MM.1S (cell line): ENCODE measurements around the gene DHRS11.

ENCODE experiments used
- DNase-seq: peaks from one replicate; pipeline ENCODE4 v3.0.0-alpha.2; 2015
- H2AFZ ChIP-seq: fragments of 300-600 bp; sonication (generic); 2 replicates; pipeline ENCODE4 v1.6.0; 2016; ENCODE audit warnings: antibody characterized with exemption, low read length
- H3F3A ChIP-seq: fragments of 300-600 bp; sonication (generic); 2 replicates; pipeline ENCODE4 v1.6.1; 2016; ENCODE audit warnings: mild to moderate bottlenecking, antibody characterized with exemption, low read length, moderate library complexity, mixed read lengths; ENCODE audit not compliant: insufficient read depth
- H3K27ac ChIP-seq: fragments of 300-600 bp; sonication (generic); 2 replicates; pipeline ENCODE4 v1.5.1; 2016; ENCODE audit warnings: mild to moderate bottlenecking, low read length
- H3K27me3 ChIP-seq: fragments of 300-600 bp; sonication (generic); replicated peaks from 2 replicates; pipeline ENCODE4 v1.6.0; 2016; ENCODE audit warnings: low read length; ENCODE audit not compliant: insufficient read depth
- H3K36me3 ChIP-seq: fragments of 300-600 bp; sonication (generic); replicated peaks from 2 replicates; pipeline ENCODE4 v1.6.1; 2016; ENCODE audit warnings: mild to moderate bottlenecking, low read length, mixed read lengths; ENCODE audit not compliant: insufficient read depth
- H3K4me1 ChIP-seq: fragments of 300-600 bp; sonication (generic); 2 replicates; pipeline ENCODE4 v1.6.1; 2016; ENCODE audit warnings: low read length, mixed read lengths
- H3K4me2 ChIP-seq: fragments of 300-600 bp; sonication (generic); 2 replicates; pipeline ENCODE4 v1.6.0; 2016; ENCODE audit warnings: low read depth, low read length
- H3K4me3 ChIP-seq: fragments of 300-600 bp; sonication (generic); 2 replicates; pipeline ENCODE4 v1.5.1; 2016; ENCODE audit warnings: low read length, mixed read lengths
- H3K79me2 ChIP-seq: fragments of 300-600 bp; sonication (generic); 2 replicates; pipeline ENCODE4 v1.6.1; 2016; ENCODE audit warnings: mixed run types, low read length, mixed read lengths
- H3K9ac ChIP-seq: fragments of 300-600 bp; sonication (generic); 2 replicates; pipeline ENCODE4 v1.6.1; 2016; ENCODE audit warnings: low read length, mixed read lengths
- H3K9me2 ChIP-seq: fragments of 300-600 bp; sonication (generic); replicated peaks from 2 replicates; pipeline ENCODE4 v1.6.1; 2016; ENCODE audit warnings: mild to moderate bottlenecking, low read length, mixed read lengths; ENCODE audit not compliant: insufficient read depth
- H3K9me3 ChIP-seq: fragments of 300-600 bp; sonication (generic); replicated peaks from 2 replicates; pipeline ENCODE4 v1.6.1; 2016; ENCODE audit warnings: mild to moderate bottlenecking, low read length, mixed read lengths; ENCODE audit not compliant: insufficient read depth
- H4K20me1 ChIP-seq: fragments of 300-600 bp; sonication (generic); 2 replicates; pipeline ENCODE4 v1.6.1; 2016; ENCODE audit warnings: mild to moderate bottlenecking, low read length, moderate library complexity, mixed read lengths; ENCODE audit not compliant: insufficient read depth
- EZH2 ChIP-seq: fragments of 300-600 bp; sonication (generic); optimal IDR thresholded peaks from 2 replicates; pipeline ENCODE3; 2017; ENCODE audit warnings: low read depth, mild to moderate bottlenecking, antibody characterized with exemption, low read length, mixed read lengths
- EZH2phosphoT487 ChIP-seq: fragments of 300-600 bp; sonication (generic); IDR thresholded peaks from 2 replicates; pipeline ENCODE4 v1.6.1; 2018; ENCODE audit warnings: antibody characterized with exemption, low read length
- TF ChIP-seq, protein P1 (sequence below): fragments of 300-600 bp; sonication (generic); IDR thresholded peaks from 2 replicates; pipeline ENCODE4 v1.5.1; 2016; ENCODE audit warnings: antibody characterized with exemption, low read length, mixed read lengths

The DHRS11 gene

DNA sequence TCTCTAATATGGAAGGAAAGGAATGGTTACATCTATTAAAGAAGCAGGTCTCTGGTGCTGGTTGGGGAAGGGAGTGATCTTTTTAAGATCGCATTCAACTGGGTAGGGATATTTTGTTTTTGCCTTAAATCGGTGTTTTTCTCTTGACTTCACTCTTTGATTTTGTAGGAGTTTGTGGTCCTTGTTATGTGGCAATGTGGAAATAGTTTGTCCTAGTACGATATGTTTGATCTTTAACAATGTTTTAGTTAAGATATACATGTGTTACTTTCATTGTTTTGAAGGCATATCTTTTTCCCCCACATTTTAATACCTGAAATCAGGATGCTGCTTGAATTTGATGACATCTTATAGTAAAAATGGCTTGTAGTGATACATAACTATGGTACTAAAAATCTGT lies 38.2 kb upstream of the DHRS11 start:
- no peaks in the 10 kb centered on the region for H3K9me3 ChIP-seq
- DNase-seq = no peak
- no peak for TF ChIP-seq EZH2phosphoT487
- TF ChIP-seq, protein P1, sequence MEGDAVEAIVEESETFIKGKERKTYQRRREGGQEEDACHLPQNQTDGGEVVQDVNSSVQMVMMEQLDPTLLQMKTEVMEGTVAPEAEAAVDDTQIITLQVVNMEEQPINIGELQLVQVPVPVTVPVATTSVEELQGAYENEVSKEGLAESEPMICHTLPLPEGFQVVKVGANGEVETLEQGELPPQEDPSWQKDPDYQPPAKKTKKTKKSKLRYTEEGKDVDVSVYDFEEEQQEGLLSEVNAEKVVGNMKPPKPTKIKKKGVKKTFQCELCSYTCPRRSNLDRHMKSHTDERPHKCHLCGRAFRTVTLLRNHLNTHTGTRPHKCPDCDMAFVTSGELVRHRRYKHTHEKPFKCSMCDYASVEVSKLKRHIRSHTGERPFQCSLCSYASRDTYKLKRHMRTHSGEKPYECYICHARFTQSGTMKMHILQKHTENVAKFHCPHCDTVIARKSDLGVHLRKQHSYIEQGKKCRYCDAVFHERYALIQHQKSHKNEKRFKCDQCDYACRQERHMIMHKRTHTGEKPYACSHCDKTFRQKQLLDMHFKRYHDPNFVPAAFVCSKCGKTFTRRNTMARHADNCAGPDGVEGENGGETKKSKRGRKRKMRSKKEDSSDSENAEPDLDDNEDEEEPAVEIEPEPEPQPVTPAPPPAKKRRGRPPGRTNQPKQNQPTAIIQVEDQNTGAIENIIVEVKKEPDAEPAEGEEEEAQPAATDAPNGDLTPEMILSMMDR = no peak
- no peak for TF ChIP-seq EZH2
- no peaks in the 10 kb centered on the region for H3K9me2 ChIP-seq
- no peak overlapping the region for H3K27ac ChIP-seq
- peaks cover 14% of the 10 kb centered on the region for H3K36me3 ChIP-seq
- no peak overlapping the region for H3K9ac ChIP-seq
- H3F3A ChIP-seq = peaks cover 2% of the 10 kb centered on the region
- H3K4me3 ChIP-seq = no peak overlapping the region
- H4K20me1 ChIP-seq = peaks cover 30% of the 10 kb centered on the region
- no peak overlapping the region for H2AFZ ChIP-seq
- peaks cover 93% of the 10 kb centered on the region for H3K79me2 ChIP-seq
- no peaks in the 10 kb centered on the region for H3K27me3 ChIP-seq
- no peak overlapping the region for H3K4me2 ChIP-seq
- peaks cover 10% of the 10 kb centered on the region for H3K4me1 ChIP-seq

DNA sequence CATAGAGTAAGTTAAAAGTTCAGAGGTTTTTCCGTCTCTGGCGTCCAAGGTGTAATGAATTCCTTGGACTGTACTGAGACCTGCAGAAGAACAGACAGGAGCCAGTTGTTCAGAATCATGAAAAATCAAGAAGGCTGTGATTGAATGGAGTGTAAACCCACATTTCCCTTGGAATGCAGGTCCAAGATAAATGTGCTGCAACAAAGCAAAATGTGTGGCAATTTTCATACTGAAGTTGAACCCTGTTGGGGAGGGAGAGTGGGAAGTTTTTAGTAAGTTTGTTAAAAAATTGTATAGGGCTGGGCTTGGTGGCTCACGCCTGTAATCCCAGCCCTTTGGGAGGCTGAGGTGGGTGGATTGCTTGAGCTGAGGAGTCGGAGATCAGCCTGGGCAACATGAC lies 25.6 kb upstream of the DHRS11 start:
- no peaks in the 10 kb centered on the region for H3F3A ChIP-seq
- H3K4me3 ChIP-seq = no peak overlapping the region
- H2AFZ ChIP-seq = no peak overlapping the region
- H3K27ac ChIP-seq = no peak overlapping the region
- H3K36me3 ChIP-seq = peaks cover 14% of the 10 kb centered on the region
- no peaks in the 10 kb centered on the region for H3K27me3 ChIP-seq
- no peak overlapping the region for H3K9ac ChIP-seq
- H4K20me1 ChIP-seq = 0 out of 2 replicates have a peak, but pooled peaks cover 3% of the 10 kb centered on the region
- no peaks in the 10 kb centered on the region for H3K9me3 ChIP-seq
- no peaks in the 10 kb centered on the region for H3K4me1 ChIP-seq
- DNase-seq = no peak
- TF ChIP-seq EZH2phosphoT487 (no peak), EZH2 (no peak)
- TF ChIP-seq, protein P1 = no peak
- no peaks in the 10 kb centered on the region for H3K9me2 ChIP-seq
- H3K79me2 ChIP-seq = peaks cover 62% of the 10 kb centered on the region
- H3K4me2 ChIP-seq = no peak overlapping the region

DNA sequence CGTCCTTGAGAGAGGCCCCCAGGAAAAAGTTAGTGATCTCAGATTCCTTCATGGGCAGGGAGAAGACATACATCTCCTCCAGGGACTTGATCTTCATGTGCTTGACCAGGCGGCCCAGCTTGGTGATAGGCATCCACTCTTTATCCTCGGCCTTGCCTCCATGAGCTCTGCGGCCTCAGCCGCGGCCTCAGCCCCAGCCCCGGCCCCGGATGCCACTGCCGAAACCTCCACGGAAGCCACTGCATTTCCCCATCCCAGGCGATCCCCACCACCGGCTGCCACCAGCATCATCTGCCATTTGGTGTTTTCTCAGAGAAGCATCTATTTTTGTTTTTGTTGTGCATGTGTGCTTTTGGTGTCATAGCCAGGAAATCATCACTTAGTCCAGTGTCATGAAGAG lies 16.7 kb upstream of the DHRS11 start:
- Histone ChIP-seq H3K9ac (no peak overlapping the region), H3K4me1 (no peaks in the 10 kb centered on the region), H3K27me3 (no peaks in the 10 kb centered on the region), H3K79me2 (peaks cover 69% of the 10 kb centered on the region), H3K9me3 (no peaks in the 10 kb centered on the region), H3K4me3 (no peak overlapping the region), H4K20me1 (no peaks in the 10 kb centered on the region), H3K4me2 (no peak overlapping the region), H3K27ac (no peak overlapping the region), H3K9me2 (no peaks in the 10 kb centered on the region), H2AFZ (no peak overlapping the region), H3F3A (peaks cover 5% of the 10 kb centered on the region; the same call in 1 of the 2 replicates), H3K36me3 (peaks cover 7% of the 10 kb centered on the region; the same call in 1 of the 2 replicates)
- no peak for TF ChIP-seq EZH2
- DNase-seq = no peak

DNA sequence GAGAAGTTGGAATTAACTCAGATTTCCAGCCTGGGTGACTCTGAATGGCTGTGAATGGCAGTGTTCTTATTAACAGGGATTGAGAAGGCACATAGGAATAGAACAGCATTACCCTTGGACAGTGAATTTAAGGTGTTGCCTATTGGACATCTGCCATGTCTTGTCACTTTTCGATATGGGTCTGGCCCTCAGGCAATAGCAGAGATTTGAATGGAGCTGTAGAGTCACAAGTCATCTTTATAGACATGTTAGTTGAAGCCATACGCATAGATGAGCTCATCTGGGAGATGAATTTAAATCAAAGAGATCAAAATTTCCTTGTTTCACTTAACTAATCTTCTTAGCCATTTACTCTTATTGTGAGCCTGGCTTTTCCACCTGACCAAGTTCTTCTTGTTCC lies 14.9 kb upstream of the DHRS11 start:
- no peak overlapping the region for H3K4me3 ChIP-seq
- no peak for TF ChIP-seq EZH2phosphoT487
- no peak for TF ChIP-seq EZH2
- TF ChIP-seq, protein P1 = no peak
- no peaks in the 10 kb centered on the region for H4K20me1 ChIP-seq
- no peaks in the 10 kb centered on the region for H3K9me3 ChIP-seq
- H3K36me3 ChIP-seq = peaks cover 6% of the 10 kb centered on the region; the same call in 1 of the 2 replicates
- DNase-seq = no peak
- H2AFZ ChIP-seq = no peak overlapping the region
- peaks cover 5% of the 10 kb centered on the region; the same call in 1 of the 2 replicates for H3F3A ChIP-seq
- no peaks in the 10 kb centered on the region for H3K9me2 ChIP-seq
- H3K9ac ChIP-seq = no peak overlapping the region
- H3K4me1 ChIP-seq = no peaks in the 10 kb centered on the region
- no peak overlapping the region for H3K4me2 ChIP-seq
- H3K27me3 ChIP-seq = no peaks in the 10 kb centered on the region
- peaks cover 61% of the 10 kb centered on the region for H3K79me2 ChIP-seq
- H3K27ac ChIP-seq = no peak overlapping the region
